Neuronal stem cell (in vitro differentiated cells): ENCODE data around the gene ETS1.

ENCODE experiments used
- DNase-seq: peaks from one replicate; pipeline ENCODE4 v3.0.0-alpha.2; 2013; ENCODE audit warnings: low spot score
- H2AFZ ChIP-seq: one replicate; pipeline ENCODE4 v1.6.1; 2013; ENCODE audit warnings: mild to moderate bottlenecking, low read length, inconsistent platforms
- H2AK5ac ChIP-seq: 2 replicates; pipeline ENCODE4 v1.6.1; 2013; ENCODE audit warnings: low read depth, mild to moderate bottlenecking, inconsistent platforms, low read length, moderate library complexity, mixed read lengths
- H2BK120ac ChIP-seq: 2 replicates; pipeline ENCODE4 v1.6.1; 2013; ENCODE audit warnings: low read depth, mild to moderate bottlenecking, inconsistent platforms, low read length, moderate library complexity, mixed read lengths
- H2BK12ac ChIP-seq: one replicate; pipeline ENCODE4 v1.6.1; 2013; ENCODE audit warnings: low read length, inconsistent platforms
- H2BK15ac ChIP-seq: 2 replicates; pipeline ENCODE4 v1.6.1; 2013; ENCODE audit warnings: mild to moderate bottlenecking, low read length, inconsistent platforms, mixed read lengths
- H2BK5ac ChIP-seq: one replicate; pipeline ENCODE4 v1.6.1; 2013; ENCODE audit warnings: inconsistent platforms, mild to moderate bottlenecking, low read length, moderate library complexity
- H3K14ac ChIP-seq: one replicate; pipeline ENCODE4 v1.6.1; 2013; ENCODE audit warnings: low read length, inconsistent platforms
- H3K18ac ChIP-seq: 2 replicates; pipeline ENCODE4 v1.6.1; 2013; ENCODE audit warnings: low read length, inconsistent platforms
- H3K23ac ChIP-seq: 2 replicates; pipeline ENCODE4 v1.6.1; 2013; ENCODE audit warnings: low read depth, mild to moderate bottlenecking, mixed read lengths, low read length, inconsistent platforms; ENCODE audit not compliant: poor library complexity
- H3K27ac ChIP-seq: replicated peaks from 3 replicates; pipeline ENCODE4 v1.5.1; 2013; ENCODE audit warnings: low read length, inconsistent platforms
- H3K27me3 ChIP-seq, 3 experiments: 2 replicates each; pipeline ENCODE4 v1.6.1; 2013; ENCODE audit warnings: low read length in 3 of 3, mild to moderate bottlenecking in 2 of 3, inconsistent platforms in 1 of 3, low read depth in 1 of 3, mixed read lengths in 1 of 3, moderate library complexity in 1 of 3; ENCODE audit not compliant: control insufficient read depth in 3 of 3, insufficient read depth in 3 of 3
- H3K36me3 ChIP-seq, 2 donors: replicated peaks in 1 of 2; 2 replicates each; pipeline ENCODE4 v1.6.1; 2013; ENCODE audit warnings: low read length in 2 of 2; ENCODE audit not compliant: control insufficient read depth in 2 of 2, insufficient read depth in 2 of 2
- H3K4ac ChIP-seq: 2 replicates; pipeline ENCODE4 v1.6.1; 2013; ENCODE audit warnings: inconsistent platforms, mild to moderate bottlenecking, low read length, moderate library complexity
- H3K4me1 ChIP-seq, 2 donors: 1 replicate in 1 of 2; 2 replicates in 1 of 2; pipeline ENCODE4 v1.6.1; 2013; ENCODE audit warnings: low read length in 2 of 2, low read depth in 1 of 2; ENCODE audit not compliant: control insufficient read depth in 2 of 2, insufficient read depth in 1 of 2
- H3K4me2 ChIP-seq: one replicate; pipeline ENCODE4 v1.6.1; 2013; ENCODE audit warnings: mild to moderate bottlenecking, low read length, inconsistent platforms; ENCODE audit not compliant: insufficient read depth, poor library complexity, severe bottlenecking
- H3K4me3 ChIP-seq, 2 donors: 2 replicates each; pipeline ENCODE4 v1.5.1; 2013; ENCODE audit warnings: low read length in 2 of 2, mild to moderate bottlenecking in 2 of 2, inconsistent platforms in 1 of 2, moderate library complexity in 1 of 2
- H3K79me1 ChIP-seq: one replicate; pipeline ENCODE4 v1.6.1; 2013; ENCODE audit warnings: low read depth, mild to moderate bottlenecking, inconsistent platforms, low read length, moderate library complexity
- H3K9ac ChIP-seq: one replicate; pipeline ENCODE4 v1.6.1; 2013; ENCODE audit warnings: mild to moderate bottlenecking, low read depth, low read length, inconsistent platforms; ENCODE audit not compliant: poor library complexity
- H3K9me3 ChIP-seq, 2 donors: replicated peaks in 1 of 2; 2 replicates each; pipeline versions ENCODE3 to v1.6.1; 2013; ENCODE audit warnings: low read length in 2 of 2, mild to moderate bottlenecking in 2 of 2, inconsistent platforms in 1 of 2, low read depth in 1 of 2, mixed read lengths in 1 of 2, moderate library complexity in 1 of 2; ENCODE audit not compliant: control insufficient read depth in 2 of 2, insufficient read depth in 1 of 2
- H4K8ac ChIP-seq: one replicate; pipeline ENCODE4 v1.6.1; 2013; ENCODE audit warnings: low read depth, mild to moderate bottlenecking, inconsistent platforms, low read length, moderate library complexity
- H4K91ac ChIP-seq: one replicate; pipeline ENCODE4 v1.6.1; 2013; ENCODE audit warnings: low read length, low read depth, mild to moderate bottlenecking, inconsistent platforms; ENCODE audit not compliant: poor library complexity
- WGBS, 2 donors: extraction: QIAGEN DNeasy Blood & Tissue Kit; methylation state at CpG; one replicate each; pipeline ENCODE4 v1.1.7; 2013; ENCODE audit warnings: missing lambda C conversion rate in 2 of 2, mixed read lengths in 1 of 2; ENCODE audit not compliant: insufficient read length in 2 of 2, insufficient replicate concordance in 1 of 2; ENCODE audit errors: extremely low coverage in 2 of 2; 5-methylcytosine and 5-hydroxymethylcytosine counted together

Gene ETS1

GRCh38 chr11:128479144-128479543 lies 108.2 kb downstream of the ETS1 start:
- H2BK12ac ChIP-seq = no peak overlapping the region
- peaks cover 0 to 61% of the 10 kb centered on the region in 2 donors for H3K36me3 ChIP-seq
- H3K79me1 ChIP-seq = no peaks in the 10 kb centered on the region
- H2BK15ac ChIP-seq = no peak overlapping the region
- H2AFZ ChIP-seq = no peak overlapping the region
- H3K4ac ChIP-seq = no peak overlapping the region
- no peaks in the 10 kb centered on the region for H3K27me3 ChIP-seq
- H3K14ac ChIP-seq = no peak overlapping the region
- H2BK120ac ChIP-seq = no peak overlapping the region
- peaks cover 0 to 4% of the 10 kb centered on the region in 2 donors for H3K9me3 ChIP-seq
- no peak overlapping the region for H2BK5ac ChIP-seq
- H3K27ac ChIP-seq = no peak overlapping the region
- H3K4me2 ChIP-seq = no peak overlapping the region
- no peak overlapping the region for H3K4me3 ChIP-seq
- H3K18ac ChIP-seq = no peak overlapping the region
- H3K23ac ChIP-seq = no peak overlapping the region
- H4K91ac ChIP-seq = no peak overlapping the region
- no peak overlapping the region for H2AK5ac ChIP-seq
- no peak overlapping the region for H4K8ac ChIP-seq
- H3K4me1 ChIP-seq = peaks cover 2 to 6% of the 10 kb centered on the region in 2 donors
- no peak overlapping the region for H3K9ac ChIP-seq
- no peak for DNase-seq

DNA sequence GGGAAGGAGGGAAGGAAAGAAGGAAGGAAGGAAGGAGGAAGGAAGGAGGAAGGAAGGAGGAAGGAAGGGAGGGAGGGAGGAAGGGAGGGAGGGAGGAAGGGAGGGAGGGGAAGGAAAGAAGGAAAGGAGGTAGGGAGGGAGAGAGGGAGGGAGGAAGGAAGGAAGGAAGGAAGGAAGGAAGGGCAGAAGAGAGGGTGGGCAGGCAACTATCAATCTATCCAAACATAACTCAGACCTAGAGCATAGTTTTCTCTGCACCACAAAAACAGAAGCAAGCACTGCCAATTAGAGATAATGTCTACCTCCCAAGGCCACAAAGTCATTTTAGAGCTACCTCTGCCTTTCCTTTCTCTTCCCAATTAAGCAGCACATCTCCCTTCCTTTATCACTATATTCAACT lies 109.1 kb downstream of the ETS1 start:
- Histone ChIP-seq H3K14ac (no peak overlapping the region), H2BK12ac (no peak overlapping the region), H3K36me3 (peaks cover 0 to 53% of the 10 kb centered on the region in 2 donors), H3K9ac (no peak overlapping the region), H4K91ac (no peak overlapping the region), H3K4me1 (peaks cover 2 to 11% of the 10 kb centered on the region in 2 donors), H3K79me1 (no peaks in the 10 kb centered on the region), H3K4me2 (no peak overlapping the region), H2AK5ac (no peak overlapping the region), H3K9me3 (no peaks in the 10 kb centered on the region), H3K4ac (no peak overlapping the region), H2BK120ac (no peak overlapping the region), H3K27me3 (no peaks in the 10 kb centered on the region), H2AFZ (no peak overlapping the region), H3K18ac (no peak overlapping the region), H4K8ac (no peak overlapping the region), H3K4me3 (no peak overlapping the region), H2BK5ac (no peak overlapping the region), H2BK15ac (no peak overlapping the region), H3K23ac (no peak overlapping the region), H3K27ac (no peak overlapping the region)
- no peak for DNase-seq

GRCh38 chr11:128477811-128478210 lies 109.5 kb downstream of the ETS1 start:
- no CpG with 5 or more reads among the region's 1 CpG for WGBS, 2 donors
- Histone ChIP-seq H3K9me3 (no peaks in the 10 kb centered on the region), H3K36me3 (peaks cover 0 to 48% of the 10 kb centered on the region in 2 donors), H2BK5ac (no peak overlapping the region), H3K4me2 (no peak overlapping the region), H4K91ac (no peak overlapping the region), H3K27me3 (no peaks in the 10 kb centered on the region), H2AFZ (no peak overlapping the region), H2BK15ac (no peak overlapping the region), H3K4me3 (no peak overlapping the region), H3K27ac (no peak overlapping the region), H2BK120ac (no peak overlapping the region), H3K9ac (no peak overlapping the region), H4K8ac (no peak overlapping the region), H3K14ac (no peak overlapping the region), H3K23ac (no peak overlapping the region), H3K18ac (no peak overlapping the region), H3K4me1 (peaks cover 2 to 11% of the 10 kb centered on the region in 2 donors), H2AK5ac (no peak overlapping the region), H3K4ac (no peak overlapping the region), H3K79me1 (no peaks in the 10 kb centered on the region), H2BK12ac (no peak overlapping the region)
- no peak for DNase-seq

DNA sequence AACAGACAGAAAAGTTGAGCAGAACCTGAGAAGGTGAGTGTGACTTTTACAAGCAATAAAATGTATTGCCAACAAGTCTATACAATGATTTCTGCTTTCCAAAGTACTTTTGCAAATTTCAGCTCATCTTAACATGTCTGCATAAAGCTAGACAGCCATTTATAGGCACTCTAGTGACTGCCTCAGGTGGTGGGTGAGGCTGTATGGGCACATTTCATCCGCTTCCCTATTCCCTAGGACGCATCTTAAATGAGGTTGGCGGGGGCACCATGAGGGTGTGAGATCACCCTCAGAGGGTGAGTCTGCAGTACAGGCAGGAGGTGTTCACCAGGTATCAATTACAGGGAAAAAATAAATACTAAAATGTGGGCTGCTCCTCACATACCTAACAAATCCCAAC lies 110.1 kb downstream of the ETS1 start:
- Histone ChIP-seq H3K27ac (no peak overlapping the region), H3K9ac (no peak overlapping the region), H3K9me3 (no peaks in the 10 kb centered on the region), H3K27me3 (no peaks in the 10 kb centered on the region), H3K18ac (no peak overlapping the region), H2AK5ac (no peak overlapping the region), H3K4ac (no peak overlapping the region), H3K4me3 (no peak overlapping the region), H2BK120ac (no peak overlapping the region), H2AFZ (no peak overlapping the region), H4K91ac (no peak overlapping the region), H3K79me1 (no peaks in the 10 kb centered on the region), H2BK12ac (no peak overlapping the region), H2BK15ac (no peak overlapping the region), H3K36me3 (peaks cover 0 to 46% of the 10 kb centered on the region in 2 donors), H2BK5ac (no peak overlapping the region), H3K4me2 (no peak overlapping the region), H4K8ac (no peak overlapping the region), H3K4me1 (peaks cover 2 to 11% of the 10 kb centered on the region in 2 donors), H3K14ac (no peak overlapping the region), H3K23ac (no peak overlapping the region)
- DNase-seq = no peak
- WGBS, 2 donors = no CpG with 5 or more reads among the region's 3 CpGs
